Measurements from ENCODE around the gene FN3K.
"Not testable (repeated sequence)": the region's sequence is repeated elsewhere in the genome, so short reads cannot be mapped to it uniquely, and the experiment has no call there.

FN3K gene

GRCh38 chr17:82775001-82775823, 39.8 kb downstream of the FN3K start:
- DNase-seq (ENCODE audit: low read depth in 3 of 3): peak in 1 of 3 experiments; percentile 32

DNA sequence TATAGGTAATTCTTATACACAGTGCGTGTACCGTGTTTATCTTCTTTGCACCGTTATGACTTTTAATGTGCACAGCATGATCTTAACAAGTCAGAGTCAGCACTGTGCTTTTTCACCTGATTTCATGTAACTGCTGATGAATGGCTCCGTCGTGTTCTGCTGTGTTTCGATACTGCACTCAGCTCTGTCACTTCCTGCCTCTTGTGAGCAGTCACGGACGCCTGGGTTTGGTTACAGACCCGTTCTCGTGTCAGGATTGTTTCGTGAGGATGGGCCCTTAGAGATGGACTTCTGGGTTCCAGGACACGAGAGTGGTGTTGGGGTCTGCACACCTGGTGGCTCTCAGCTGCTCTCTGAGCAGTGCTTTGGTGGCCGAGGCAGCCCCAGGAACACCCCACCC, 41.0 kb downstream of the FN3K start:
- DNase-seq (ENCODE audit: low read depth in 3 of 3): no peak

DNA sequence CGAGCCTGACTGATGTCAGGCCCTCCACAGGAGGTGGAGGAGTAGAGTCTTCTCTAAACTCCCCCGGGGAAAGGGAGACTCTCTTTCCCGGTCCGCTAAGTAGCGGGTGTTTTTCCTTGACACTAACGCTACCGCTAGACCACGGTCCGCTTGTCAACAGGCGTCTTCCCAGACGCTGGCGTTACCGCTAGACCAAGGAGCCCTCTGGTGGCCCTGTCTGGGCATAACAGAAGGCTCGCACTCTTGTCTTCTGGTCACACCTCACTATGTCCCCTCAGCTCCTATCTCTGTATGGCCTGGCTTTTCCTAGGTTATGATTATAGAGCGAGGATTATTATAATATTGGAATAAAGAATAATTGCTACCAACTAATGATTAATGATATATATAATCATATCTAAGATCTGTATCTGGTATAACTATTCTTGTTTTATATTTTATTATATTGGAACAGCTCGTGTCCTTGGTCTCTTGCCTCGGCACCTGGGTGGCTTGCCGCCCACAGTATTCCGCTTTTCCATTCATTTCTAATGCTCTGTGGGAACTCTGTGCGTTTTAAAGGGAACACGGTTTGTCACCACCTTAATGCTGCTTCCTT, 42.5 kb downstream of the FN3K start:
- not testable (repeated sequence) for DNase-seq (ENCODE audit: low read depth in 3 of 3)

- no peak for DNase-seq (ENCODE audit: low read depth in 3 of 3)
These were observed 44.1 kb downstream of the FN3K start for GRCh38 chr17:82779541-82779940.

DNA sequence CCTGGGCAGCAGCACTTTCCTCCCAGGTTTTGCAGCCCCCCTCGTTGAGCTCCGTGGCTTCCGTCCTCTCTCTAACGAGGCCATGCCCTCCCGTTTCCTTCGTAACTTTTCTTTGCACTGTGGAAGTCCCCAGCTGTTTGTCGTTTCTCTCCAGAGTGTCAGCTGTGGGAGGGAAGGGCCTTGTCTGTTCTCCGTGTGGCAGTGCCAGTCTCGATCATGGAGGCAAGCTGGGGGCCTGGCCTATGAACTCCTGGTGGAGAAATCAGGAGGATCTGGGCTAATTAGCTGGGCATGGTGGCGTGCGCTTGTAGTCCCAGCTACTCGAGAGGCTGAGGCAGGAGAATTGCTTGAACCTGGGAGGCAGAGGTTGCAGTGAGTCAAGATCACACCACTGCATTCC, 44.8 kb downstream of the FN3K start:
- no peak for DNase-seq (ENCODE audit: low read depth in 3 of 3)

DNA sequence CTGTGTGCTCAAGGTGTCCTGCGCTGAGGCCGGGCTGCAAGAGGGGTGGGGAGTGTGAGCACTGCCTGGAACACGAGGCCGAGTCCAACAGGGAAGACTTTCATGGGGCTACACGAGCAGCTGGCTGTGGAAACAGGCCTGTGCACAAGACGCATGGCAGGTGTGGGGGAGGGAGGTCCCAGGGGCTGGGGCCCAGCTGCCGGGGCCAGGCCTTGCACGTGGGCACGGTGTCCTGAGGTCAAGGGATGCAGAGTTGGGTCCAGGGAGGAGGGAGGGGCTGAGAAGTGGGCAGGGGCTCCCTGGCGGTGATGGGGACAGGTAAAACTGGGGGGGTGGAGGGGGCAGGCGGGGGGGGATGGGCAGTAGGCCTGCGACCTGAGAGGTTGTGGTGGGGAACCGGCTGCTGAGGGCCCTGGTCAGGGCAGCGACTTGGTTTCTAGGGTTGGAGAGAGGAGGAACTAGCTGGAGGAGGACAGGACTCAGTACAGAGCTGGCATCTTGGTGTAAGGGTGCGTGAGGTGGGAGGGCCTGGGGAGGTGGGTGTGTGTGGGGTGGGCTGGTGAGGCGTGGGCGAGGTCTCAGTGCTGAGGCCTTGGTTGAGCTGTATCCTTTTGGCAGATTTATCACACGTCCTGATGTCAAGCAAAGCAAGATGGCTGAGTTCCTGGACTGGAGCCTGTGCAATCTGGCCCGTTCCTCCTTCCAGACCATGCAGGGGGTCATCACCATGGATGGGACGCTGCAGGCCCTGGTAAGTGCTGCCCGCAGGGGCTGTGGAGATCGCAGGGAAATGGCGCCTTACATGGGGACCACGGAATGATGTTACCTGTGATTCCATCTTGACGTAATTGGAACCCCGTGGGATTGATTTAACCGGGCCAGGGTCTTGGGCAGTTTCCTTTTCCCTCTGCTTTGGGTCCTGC, 45.8 kb downstream of the FN3K start:
- no peak for DNase-seq (ENCODE audit: low read depth in 3 of 3)

- DNase-seq (ENCODE audit: low read depth in 3 of 3): peak; percentile 55 to 75 (median 69)
These were observed 46.5 kb downstream of the FN3K start for GRCh38 chr17:82781894-82782274.

- no peak for DNase-seq (ENCODE audit: low read depth in 3 of 3)
These were observed 47.3 kb downstream of the FN3K start for GRCh38 chr17:82782657-82783207.

GRCh38 chr17:82783498-82783897, 48.1 kb downstream of the FN3K start:
- DNase-seq (ENCODE audit: low read depth in 3 of 3): no peak

DNA sequence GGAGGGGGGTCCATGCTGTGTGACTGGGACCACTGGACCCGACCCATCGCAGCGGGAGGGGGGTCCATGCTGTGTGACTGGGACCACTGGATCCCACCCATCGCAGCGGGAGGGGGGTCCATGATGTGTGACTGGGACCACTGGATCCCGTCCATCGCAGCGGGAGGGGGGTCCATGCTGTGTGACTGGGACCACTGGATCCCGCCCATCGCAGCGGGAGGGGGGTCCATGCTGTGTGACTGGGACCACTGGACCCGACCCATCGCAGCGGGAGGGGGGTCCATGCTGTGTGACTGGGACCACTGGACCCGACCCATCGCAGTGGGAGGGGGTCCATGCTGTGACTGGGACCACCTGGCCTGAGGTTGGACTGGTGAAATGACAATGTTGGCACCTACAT, 50.2 kb downstream of the FN3K start:
- DNase-seq (ENCODE audit: low read depth in 3 of 3): not testable (repeated sequence)

DNA sequence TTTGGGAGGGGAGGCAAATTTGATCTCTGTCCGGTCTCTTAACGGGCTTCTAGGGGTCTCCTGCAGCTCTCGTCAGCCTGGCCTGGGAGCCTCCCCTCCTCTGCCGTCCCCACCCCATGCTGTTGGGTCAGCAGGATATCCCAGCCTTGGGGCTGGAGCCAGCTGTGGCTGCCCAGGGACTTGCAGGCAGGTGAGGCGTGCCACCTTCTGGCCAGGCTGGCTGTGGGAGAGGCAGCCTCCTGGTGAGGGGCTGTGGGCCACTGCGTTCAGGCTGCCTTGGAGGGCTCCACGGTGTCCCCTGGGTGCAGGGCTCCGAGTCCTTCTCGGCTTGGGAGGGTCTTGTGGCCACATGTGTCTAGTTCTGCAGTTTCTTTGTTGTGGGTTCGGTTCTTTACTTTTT, 51.0 kb downstream of the FN3K start:
- no peak for DNase-seq (ENCODE audit: low read depth in 3 of 3)

GRCh38 chr17:82787081-82787848, 51.9 kb downstream of the FN3K start:
- DNase-seq (ENCODE audit: low read depth in 3 of 3): no peak

- DNase-seq (ENCODE audit: low read depth in 3 of 3): no peak
These were observed 53.0 kb downstream of the FN3K start for GRCh38 chr17:82788206-82789001.

- no peak for DNase-seq (ENCODE audit: low read depth in 3 of 3)
These were observed 53.7 kb downstream of the FN3K start for GRCh38 chr17:82789051-82789592.

GRCh38 chr17:82789806-82790205, 54.4 kb downstream of the FN3K start:
- no peak for DNase-seq (ENCODE audit: low read depth in 3 of 3)

GRCh38 chr17:82790391-82790790, 55.0 kb downstream of the FN3K start:
- no peak for DNase-seq (ENCODE audit: low read depth in 3 of 3)

GRCh38 chr17:82791532-82791931, 56.1 kb downstream of the FN3K start:
- DNase-seq (ENCODE audit: low read depth in 3 of 3): no peak

DNA sequence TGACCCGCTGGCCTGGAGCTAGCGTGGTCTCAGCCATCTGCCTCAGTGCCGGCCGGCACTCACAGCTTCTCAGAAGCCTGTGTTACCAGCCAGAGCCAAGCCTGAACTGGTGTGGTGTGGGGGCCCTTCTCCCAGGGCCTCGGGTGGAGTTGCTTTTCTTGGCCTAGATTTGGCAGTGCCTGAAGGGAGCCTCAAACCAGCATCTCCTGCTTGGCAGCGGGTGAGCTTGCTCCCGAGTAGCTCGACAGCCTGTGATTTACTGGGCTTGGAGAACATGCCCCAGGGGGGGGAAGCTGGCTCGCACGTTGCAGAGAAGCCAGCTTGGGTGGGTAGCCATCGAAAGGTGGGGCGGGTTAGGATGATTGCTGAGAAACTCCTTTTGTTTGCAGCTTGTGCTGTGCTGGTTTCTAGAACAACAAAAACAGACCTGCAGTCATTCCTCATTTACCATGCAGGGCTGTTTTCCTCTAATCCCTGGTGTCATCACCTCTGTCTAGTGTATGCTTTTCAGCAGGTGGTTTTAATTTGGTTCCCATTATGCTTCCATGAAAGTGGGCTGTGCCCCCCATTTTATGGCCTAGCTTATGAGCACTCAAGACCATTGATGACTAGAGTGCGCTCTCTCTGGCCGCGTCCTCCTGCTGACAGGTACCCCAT, 58.7 kb downstream of the FN3K start:
- no peak for DNase-seq (ENCODE audit: low read depth in 3 of 3)

GRCh38 chr17:82794781-82795482, 59.5 kb downstream of the FN3K start:
- no peak for DNase-seq (ENCODE audit: low read depth in 3 of 3)
